B cell (primary cell): ENCODE measurements around the gene VWA7. TPM values are rescaled to one million over a fixed set of nuclear protein-coding genes. Genes with fewer than 3 reads are reported as not detected.

Experiments
- ATAC-seq: fragments of 200-7000 bp; cut with Tn5 transposase; one replicate; pipeline ENCODE4 v1.10.0; 2021; ENCODE audit warnings: low read depth, mild to moderate bottlenecking, moderate number of reproducible peaks, moderate library complexity
- CTCF ChIA-PET: fragments of 350-600 bp; sonication (Branson Sonifier 250); formaldehyde crosslinking; loops from one replicate; lab custom pipeline; 2021; ENCODE audit warnings: antibody characterized with exemption, inconsistent platforms; lab: Charles Lee
- POLR2A ChIA-PET: fragments of 350-600 bp; sonication (Branson Sonifier 250); formaldehyde crosslinking; loops from one replicate; lab custom pipeline; 2021; ENCODE audit warnings: antibody characterized with exemption; lab: Charles Lee
- DNase-seq: peaks from one replicate; pipeline ENCODE4 v3.0.0; 2013
- H2AFZ ChIP-seq: 2 replicates; pipeline ENCODE4 v1.6.1; 2012; ENCODE audit warnings: mild to moderate bottlenecking, low read depth, low read length; ENCODE audit not compliant: insufficient read depth, poor library complexity, severe bottlenecking
- H3K27ac ChIP-seq, 2 donors: 1 replicate in 1 of 2; 2 replicates in 1 of 2; pipeline ENCODE4 v1.5.1; 2012 to 2013; ENCODE audit warnings: low read length in 2 of 2, mild to moderate bottlenecking in 2 of 2, moderate library complexity in 1 of 2
- H3K27me3 ChIP-seq, 4 experiments: fragments of 200-600 bp in 1 of 4; sonication (generic) in 1 of 4; replicated peaks in 1 of 4; 1 replicate in 2 of 4; 2 replicates in 2 of 4; pipeline versions ENCODE4 v1.6.1 to v1.7.0; 2013 to 2016; ENCODE audit warnings: low read length in 3 of 4, mild to moderate bottlenecking in 2 of 4, mixed read lengths in 1 of 4, moderate library complexity in 1 of 4; ENCODE audit not compliant: insufficient read depth in 4 of 4, control insufficient read depth in 3 of 4; ENCODE audit errors: control extremely low read depth in 1 of 4
- H3K36me3 ChIP-seq, 2 experiments: replicated peaks in 1 of 2; 1 replicate in 1 of 2; 2 replicates in 1 of 2; pipeline versions ENCODE4 v1.6.1 to v1.7.1; 2013; ENCODE audit warnings: low read length in 1 of 2; ENCODE audit not compliant: insufficient read depth in 2 of 2, control insufficient read depth in 1 of 2; ENCODE audit errors: control extremely low read depth in 1 of 2, extremely low read depth in 1 of 2
- H3K4me1 ChIP-seq, 2 donors: fragments of 200-600 bp in 1 of 2; sonication (generic) in 1 of 2; 1 replicate in 1 of 2; 2 replicates in 1 of 2; pipeline versions ENCODE4 v1.5.1 to v1.6.1; 2013 to 2017; ENCODE audit warnings: low read length in 2 of 2; ENCODE audit not compliant: control insufficient read depth in 2 of 2, insufficient read depth in 2 of 2
- H3K4me2 ChIP-seq: replicated peaks from 2 replicates; pipeline ENCODE3; 2012; ENCODE audit warnings: mild to moderate bottlenecking, low read depth, low read length; ENCODE audit not compliant: poor library complexity, severe bottlenecking
- H3K4me3 ChIP-seq, 5 experiments: fragments of 200-600 bp in 1 of 5; sonication (generic) in 1 of 5; 1 replicate in 3 of 5; 2 replicates in 2 of 5; pipeline versions ENCODE4 v1.5.1 to v1.7.0; 2011 to 2016; ENCODE audit warnings: low read length in 4 of 5, mild to moderate bottlenecking in 4 of 5, low read depth in 2 of 5, control low read depth in 1 of 5, moderate library complexity in 1 of 5; ENCODE audit not compliant: insufficient read depth in 1 of 5; ENCODE audit errors: control extremely low read depth in 1 of 5, extremely low read depth in 1 of 5
- H3K79me2 ChIP-seq: fragments of 200-600 bp; sonication (generic); one replicate; pipeline ENCODE4 v1.6.0; 2016; ENCODE audit warnings: low read length; ENCODE audit not compliant: control insufficient read depth, insufficient read depth
- H3K9ac ChIP-seq: fragments of 200-600 bp; sonication (generic); 2 replicates; pipeline ENCODE4 v1.6.1; 2017; ENCODE audit warnings: mild to moderate bottlenecking, low read length, moderate library complexity
- H3K9me3 ChIP-seq, 3 donors: one replicate each; pipeline versions ENCODE4 v1.6.1 to v1.7.1; 2013; ENCODE audit warnings: low read length in 2 of 3; ENCODE audit not compliant: control insufficient read depth in 2 of 3, insufficient read depth in 1 of 3; ENCODE audit errors: control extremely low read depth in 1 of 3
- H4K20me1 ChIP-seq: 2 replicates; pipeline ENCODE4 v1.6.0; 2012; ENCODE audit warnings: mild to moderate bottlenecking, low read length; ENCODE audit not compliant: insufficient read depth, control insufficient read depth, poor library complexity, severe bottlenecking
- H3K27ac Mint-ChIP-seq: one replicate; pipeline ENCODE4 v1.8.0; 2021; ENCODE audit warnings: mixed read lengths
- H3K27me3 Mint-ChIP-seq: one replicate; pipeline ENCODE4 v1.8.0; 2021; ENCODE audit warnings: mixed read lengths
- H3K4me1 Mint-ChIP-seq: one replicate; pipeline ENCODE4 v1.8.0; 2021; ENCODE audit warnings: mixed read lengths
- H3K4me3 Mint-ChIP-seq: one replicate; pipeline ENCODE4 v1.8.0; 2021; ENCODE audit warnings: mixed read lengths
- H3K9me3 Mint-ChIP-seq: one replicate; pipeline ENCODE4 v1.8.0; 2022; ENCODE audit warnings: mixed read lengths; ENCODE audit not compliant: insufficient read depth
- EZH2 ChIP-seq: IDR thresholded peaks from 2 replicates; pipeline ENCODE4 v1.6.1; 2012; ENCODE audit warnings: borderline replicate concordance, low read depth, mild to moderate bottlenecking, moderate library complexity, low read length; ENCODE audit not compliant: insufficient read depth, poor library complexity, severe bottlenecking
- WGBS: methylation state at CpG from one replicate; pipeline ENCODE4 v1.1.5; 2013; ENCODE audit warnings: missing lambda C conversion rate; ENCODE audit not compliant: insufficient coverage; 5-methylcytosine and 5-hydroxymethylcytosine counted together
- intact Hi-C: fragments of 100-400 bp; cut with micrococcal nuclease; formaldehyde crosslinking; loops from one replicate; pipeline ENCODE4 v1.10.0; 2022
- polyA plus RNA-seq: library from polyadenylated mRNA; depleted of rRNA; stranded (reverse); fragments of >200 nt; gene quantifications from 2 replicates; pipeline ENCODE4 v1.2.3, GENCODE V29; 2012
- total RNA-seq, 2 donors: library from RNA; stranded (reverse); fragments of 120-200 nt in 1 of 2; gene quantifications; 1 replicate in 1 of 2; 2 replicates in 1 of 2; pipeline versions ENCODE4 v1.2.3 to v1.2.4, GENCODE V29; 2013 to 2022
- TF ChIP-seq, protein P1 (sequence below): fragments of 200-600 bp; IDR thresholded peaks from one replicate; pipeline ENCODE4 v1.8.0; 2022; ENCODE audit warnings: antibody characterized with exemption, mild to moderate bottlenecking

VWA7 gene
- total and polyA plus RNA-seq, 2 donors (not counting 1 experiment from before 2014, with no cell fraction given): 5.2 to 6.0 TPM

DNA sequence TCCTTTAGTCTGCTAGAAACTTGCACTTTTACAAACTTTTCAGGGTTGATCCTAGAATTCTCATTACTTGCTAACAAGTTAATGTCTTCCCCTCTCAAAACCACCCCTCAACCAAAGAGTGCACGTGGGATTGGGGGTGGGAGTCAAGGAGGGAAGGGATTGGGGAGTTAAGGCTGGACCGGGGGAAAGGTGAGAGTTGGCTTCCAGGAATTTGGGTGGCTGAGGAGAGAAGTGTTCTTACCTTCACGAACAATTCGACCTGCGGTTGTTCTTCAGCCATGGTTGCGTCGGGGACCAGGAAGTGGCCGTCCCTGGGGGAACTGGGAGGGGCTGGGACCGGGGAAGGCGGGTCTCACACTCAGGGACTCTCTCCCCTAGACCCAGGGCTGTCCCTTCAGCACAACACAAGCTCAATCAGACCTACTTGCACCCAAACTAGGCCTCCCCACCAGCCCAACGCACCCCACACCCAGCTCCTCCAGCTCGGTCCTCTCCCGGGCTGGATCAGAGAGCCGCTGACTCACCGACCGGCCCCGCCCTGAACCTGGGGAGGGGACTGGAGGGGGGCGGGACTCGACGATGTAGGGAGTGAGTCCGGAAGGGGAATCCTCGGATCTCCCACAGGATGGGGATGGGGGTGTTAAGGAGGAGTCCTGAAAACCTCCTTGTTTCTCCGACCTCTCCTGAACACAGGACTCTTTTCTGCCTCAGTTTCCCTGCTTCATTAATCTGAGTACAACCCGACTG is 40.9 kb downstream of the VWA7 start, which contains the start of gene CLIC1:
TSS of gene CLIC1 (minus strand) at position 510 of the 747 bp plus-strand sequence. CDS start at position 280, 230 bp downstream.
- peaks cover 4 to 31% of the 10 kb centered on the region in 2 experiments for H3K36me3 ChIP-seq
- H3K27me3 ChIP-seq: no peaks in the 10 kb centered on the region
- CTCF ChIA-PET: interaction anchor here (6.1 to 7.8 kb wide), 4 partner anchors 7 to 94 kb away, joined by 34 to 90 read pairs (median 48); partner anchors contain the start of gene DDAH2
- H2AFZ ChIP-seq: peak within 1 kb of the TSS; percentile 63
- H3K4me2 ChIP-seq: peak within 1 kb of the TSS; percentile 82
- Mint-ChIP-seq H3K4me3 (peak within 1 kb of the TSS; percentile 100), H3K27ac (peak within 1 kb of the TSS; percentile 91), H3K4me1 (peaks cover 83% of the 10 kb centered on the region), H3K9me3 (no peaks in the 10 kb centered on the region), H3K27me3 (no peaks in the 10 kb centered on the region)
- TF ChIP-seq, protein P1, sequence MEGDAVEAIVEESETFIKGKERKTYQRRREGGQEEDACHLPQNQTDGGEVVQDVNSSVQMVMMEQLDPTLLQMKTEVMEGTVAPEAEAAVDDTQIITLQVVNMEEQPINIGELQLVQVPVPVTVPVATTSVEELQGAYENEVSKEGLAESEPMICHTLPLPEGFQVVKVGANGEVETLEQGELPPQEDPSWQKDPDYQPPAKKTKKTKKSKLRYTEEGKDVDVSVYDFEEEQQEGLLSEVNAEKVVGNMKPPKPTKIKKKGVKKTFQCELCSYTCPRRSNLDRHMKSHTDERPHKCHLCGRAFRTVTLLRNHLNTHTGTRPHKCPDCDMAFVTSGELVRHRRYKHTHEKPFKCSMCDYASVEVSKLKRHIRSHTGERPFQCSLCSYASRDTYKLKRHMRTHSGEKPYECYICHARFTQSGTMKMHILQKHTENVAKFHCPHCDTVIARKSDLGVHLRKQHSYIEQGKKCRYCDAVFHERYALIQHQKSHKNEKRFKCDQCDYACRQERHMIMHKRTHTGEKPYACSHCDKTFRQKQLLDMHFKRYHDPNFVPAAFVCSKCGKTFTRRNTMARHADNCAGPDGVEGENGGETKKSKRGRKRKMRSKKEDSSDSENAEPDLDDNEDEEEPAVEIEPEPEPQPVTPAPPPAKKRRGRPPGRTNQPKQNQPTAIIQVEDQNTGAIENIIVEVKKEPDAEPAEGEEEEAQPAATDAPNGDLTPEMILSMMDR: no peak
- no peak for TF ChIP-seq EZH2
- DNase-seq: peak; percentile 84
- peaks cover 53 to 57% of the 10 kb centered on the region in 2 donors for H3K4me1 ChIP-seq
- peak within 1 kb of the TSS; percentile 91 for H3K9ac ChIP-seq
- peak within 1 kb of the TSS; percentile 73 to 99 (median 87) for H3K4me3 ChIP-seq
- intact Hi-C loops: loop anchor here (5.0 to 10.0 kb wide), 5 partner anchors 69 to 459 kb away; partner anchors contain the start of genes CSNK2B, DDX39B, DXO and EHMT2
- ATAC-seq: peak; percentile 43
- POLR2A ChIA-PET: interaction anchor here (0.6 to 3.1 kb wide), 8 partner anchors 9 to 1024 kb away, joined by 3 to 16 read pairs (median 6); partner anchors contain the start of genes ABHD16A, BAG6, CSNK2B and HSPA1A
- H3K79me2 ChIP-seq: peaks cover 54% of the 10 kb centered on the region
- H3K9me3 ChIP-seq: no peaks in the 10 kb centered on the region
- 0% methylated on average over 11 of the region's 24 CpGs for WGBS
- H3K27ac ChIP-seq: peak within 1 kb of the TSS; percentile 81 to 96
- H4K20me1 ChIP-seq: peaks cover 7% of the 10 kb centered on the region
